PC-9 (cell line): Measurements from ENCODE around the gene PTPRD. TPM values are rescaled to one million over a fixed set of nuclear protein-coding genes. Genes with fewer than 3 reads are reported as not detected.

Experiments
- BruUV-seq: library from RNA; stranded (reverse); fragments of 400-500 nt; replicated peaks from 2 replicates; lab custom pipeline; 2021; lab: Mats Ljungman, UMichigan
- CTCF ChIA-PET: fragments of 300-600 bp; sonication (Branson Sonifier 250); formaldehyde crosslinking; loops from one replicate; lab custom pipeline; 2022; ENCODE audit warnings: antibody characterized with exemption; lab: Charles Lee
- POLR2A ChIA-PET: fragments of 300-600 bp; sonication (Branson Sonifier 250); formaldehyde crosslinking; loops from one replicate; lab custom pipeline; 2022; ENCODE audit warnings: antibody characterized with exemption; ENCODE audit not compliant: unreplicated experiment; lab: Charles Lee
- DNase-seq, 2 experiments: peaks; one replicate each; pipeline versions ENCODE4 v3.0.0 to v3.0.0-alpha.2; 2015 to 2022; ENCODE audit warnings: mixed read lengths in 1 of 2
- H2AFZ ChIP-seq: fragments of 200-600 bp; sonication (generic); 2 replicates; pipeline ENCODE4 v1.8.1; 2017; ENCODE audit warnings: antibody characterized with exemption
- H3F3A ChIP-seq: fragments of 200-600 bp; sonication (generic); 2 replicates; pipeline ENCODE4 v1.8.1; 2017; ENCODE audit warnings: antibody characterized with exemption, mild to moderate bottlenecking, low read depth; ENCODE audit not compliant: insufficient read depth
- H3K27ac ChIP-seq: fragments of 200-600 bp; sonication (generic); 2 replicates; pipeline ENCODE4 v1.6.1; 2016; ENCODE audit warnings: mixed run types
- H3K27me3 ChIP-seq: fragments of 200-600 bp; sonication (generic); 2 replicates; pipeline ENCODE4 v1.6.1; 2016; ENCODE audit warnings: low read depth, mixed run types; ENCODE audit not compliant: insufficient read depth
- H3K36me3 ChIP-seq: fragments of 200-600 bp; sonication (generic); 2 replicates; pipeline ENCODE4 v1.6.1; 2016; ENCODE audit warnings: low read depth, mixed run types
- H3K4me1 ChIP-seq: fragments of 200-600 bp; sonication (generic); replicated peaks from 2 replicates; pipeline ENCODE4 v1.6.1; 2016; ENCODE audit warnings: mixed run types; ENCODE audit not compliant: insufficient read depth
- H3K4me2 ChIP-seq: fragments of 200-600 bp; sonication (generic); 2 replicates; pipeline ENCODE4 v1.6.1; 2017; ENCODE audit warnings: mixed run types
- H3K4me3 ChIP-seq: fragments of 200-600 bp; sonication (generic); 2 replicates; pipeline ENCODE4 v1.6.1; 2016; ENCODE audit warnings: mixed run types
- H3K79me2 ChIP-seq: fragments of 200-600 bp; sonication (generic); 2 replicates; pipeline ENCODE4 v1.6.1; 2017; ENCODE audit warnings: low read depth, mixed run types
- H3K9me2 ChIP-seq: fragments of 200-600 bp; sonication (generic); 2 replicates; pipeline ENCODE4 v1.8.1; 2017; ENCODE audit warnings: mild to moderate bottlenecking; ENCODE audit not compliant: insufficient read depth
- H3K9me3 ChIP-seq: fragments of 200-600 bp; sonication (generic); 2 replicates; pipeline ENCODE4 v1.8.1; 2016; ENCODE audit warnings: low read depth; ENCODE audit not compliant: insufficient read depth
- H4K20me1 ChIP-seq: fragments of 200-600 bp; sonication (generic); 2 replicates; pipeline ENCODE4 v1.8.1; 2017; ENCODE audit not compliant: insufficient read depth
- CTCF ChIP-seq: fragments of 200-600 bp; sonication (generic); conservative IDR thresholded peaks from 2 replicates; pipeline ENCODE4 v1.6.1; 2017; ENCODE audit warnings: mixed run types, antibody characterized with exemption, mild to moderate bottlenecking, moderate library complexity
- EZH2 ChIP-seq: fragments of 200-600 bp; sonication (generic); IDR thresholded peaks from 2 replicates; pipeline ENCODE4 v1.8.0; 2017; ENCODE audit warnings: antibody characterized with exemption, low read depth
- intact Hi-C: fragments of 100-400 bp; cut with micrococcal nuclease; formaldehyde crosslinking; loops from one replicate; pipeline ENCODE4 v1.10.0; 2022; ENCODE audit not compliant: unreplicated experiment
- total RNA-seq: library from RNA; stranded (reverse); gene quantifications from 2 replicates; pipeline ENCODE4 v1.2.3, GENCODE V29; 2021

Gene PTPRD
- total RNA-seq, 1 experiment from 2014 or later, result not detected

- Histone ChIP-seq H4K20me1 (no peaks in the 10 kb centered on the region), H3K4me2 (no peak overlapping the region), H3K27me3 (no peaks in the 10 kb centered on the region), H3F3A (no peaks in the 10 kb centered on the region), H3K9me3 (no peaks in the 10 kb centered on the region), H3K27ac (no peak overlapping the region), H3K9me2 (no peaks in the 10 kb centered on the region), H3K36me3 (no peaks in the 10 kb centered on the region), H3K79me2 (no peaks in the 10 kb centered on the region), H3K4me3 (no peak overlapping the region), H2AFZ (no peak overlapping the region), H3K4me1 (no peaks in the 10 kb centered on the region)
- no peak for DNase-seq
- POLR2A ChIA-PET, result no interaction called here
- intact Hi-C loops, result no loop called here
- CTCF ChIA-PET, result no interaction called here
- TF ChIP-seq EZH2, result no peak
- TF ChIP-seq CTCF, result no peak
- BruUV-seq, result no TSS peak
Observed at GRCh38 chr9:8419596-8420275, 2193.1 kb downstream of the PTPRD start.

GRCh38 chr9:8417341-8417740 is 2195.5 kb downstream of the PTPRD start:
- Histone ChIP-seq H3K4me1 (no peaks in the 10 kb centered on the region), H3K27ac (no peak overlapping the region), H4K20me1 (no peaks in the 10 kb centered on the region), H3K79me2 (no peaks in the 10 kb centered on the region), H3K9me2 (no peaks in the 10 kb centered on the region), H3K4me2 (no peak overlapping the region), H3K36me3 (no peaks in the 10 kb centered on the region), H3K9me3 (no peaks in the 10 kb centered on the region), H3K4me3 (no peak overlapping the region), H2AFZ (no peak overlapping the region), H3K27me3 (no peaks in the 10 kb centered on the region), H3F3A (no peaks in the 10 kb centered on the region)
- ChIA-PET CTCF (no interaction called here), POLR2A (no interaction called here)
- no TSS peak for BruUV-seq
- intact Hi-C loops, result no loop called here
- DNase-seq, result no peak
- TF ChIP-seq EZH2 (no peak), CTCF (no peak)

- H4K20me1 ChIP-seq, result no peaks in the 10 kb centered on the region
- no peaks in the 10 kb centered on the region for H3F3A ChIP-seq
- no peak overlapping the region for H3K4me3 ChIP-seq
- TF ChIP-seq CTCF, result no peak
- TF ChIP-seq EZH2, result no peak
- no peaks in the 10 kb centered on the region for H3K27me3 ChIP-seq
- no peaks in the 10 kb centered on the region for H3K79me2 ChIP-seq
- ChIA-PET CTCF (no interaction called here), POLR2A (no interaction called here)
- no peaks in the 10 kb centered on the region for H3K9me3 ChIP-seq
- H3K27ac ChIP-seq, result no peak overlapping the region
- H2AFZ ChIP-seq, result no peak overlapping the region
- H3K9me2 ChIP-seq, result no peaks in the 10 kb centered on the region
- no peak overlapping the region for H3K4me2 ChIP-seq
- intact Hi-C loops, result no loop called here
- H3K36me3 ChIP-seq, result no peaks in the 10 kb centered on the region
- no TSS peak for BruUV-seq
- H3K4me1 ChIP-seq, result no peaks in the 10 kb centered on the region
- DNase-seq, result no peak
Observed at GRCh38 chr9:8412327-8412726, 2200.5 kb downstream of the PTPRD start.
